CD4-positive, alpha-beta T cell treated with Interleukin-10 for 1 hour (primary cell): ENCODE measurements around the gene PIAS1.
"Not testable (repeated sequence)": the region's sequence is repeated elsewhere in the genome, so short reads cannot be mapped to it uniquely, and the experiment has no call there.

Experiments used
- DNase-seq: peaks from one replicate; pipeline ENCODE4 v3.0.0-alpha.2; 2020

Gene PIAS1

DNA sequence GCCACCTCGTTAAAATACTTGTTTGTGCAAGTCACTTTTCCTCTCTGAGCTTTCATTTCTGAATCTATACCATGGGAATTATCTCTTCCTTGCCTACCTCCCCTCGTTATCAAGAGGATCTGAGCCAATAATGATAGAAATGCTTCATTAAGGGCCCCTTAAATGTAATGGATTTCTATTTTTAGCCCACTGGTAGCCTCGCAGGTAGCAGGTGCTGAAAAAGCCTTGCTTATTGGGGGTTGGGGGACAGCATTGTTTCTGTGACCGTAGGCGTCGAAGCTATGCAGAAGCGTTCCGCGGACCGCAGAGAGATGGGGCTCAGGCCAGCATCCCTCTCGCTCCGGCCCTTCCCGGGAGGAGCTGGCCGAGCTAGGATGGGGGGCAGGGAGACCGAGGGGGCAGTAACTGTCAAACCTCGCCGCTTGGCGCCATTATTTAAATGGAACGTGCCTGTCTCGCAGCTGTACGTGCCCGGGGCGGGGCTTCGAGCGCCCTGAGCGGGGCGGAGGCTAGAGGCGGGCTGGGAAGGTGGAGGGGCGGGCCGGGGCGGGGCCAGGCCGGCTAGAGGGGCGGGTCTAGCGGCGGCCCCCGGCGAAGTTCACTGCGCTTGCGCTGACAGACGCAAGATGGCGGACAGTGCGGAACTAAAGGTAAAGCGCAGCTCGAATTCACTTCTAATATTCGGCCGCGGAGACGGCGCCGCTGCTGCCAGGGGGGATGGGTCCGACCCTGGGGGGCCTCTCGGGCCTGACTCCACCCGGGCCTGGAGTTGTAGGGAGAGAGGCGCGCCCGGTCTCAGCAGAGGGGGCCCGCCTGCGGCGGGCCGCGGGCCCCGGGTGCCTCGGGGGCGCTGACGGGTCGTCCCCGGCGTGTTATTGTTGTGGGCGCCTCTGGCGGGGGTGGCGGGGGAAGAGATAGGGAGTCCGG lies at the start of gene PIAS1:
TSS of gene PIAS1 (plus strand) at position 615 of the 927 bp plus-strand sequence. CDS start at position 627, 12 bp downstream.
- peak; percentile 95 for DNase-seq

- DNase-seq, result not testable (repeated sequence)
Measured at GRCh38 chr15:68007642-68008041, 46.5 kb upstream of the PIAS1 start.

- no peak for DNase-seq
Measured at GRCh38 chr15:68010361-68011153, 43.6 kb upstream of the PIAS1 start.

DNA sequence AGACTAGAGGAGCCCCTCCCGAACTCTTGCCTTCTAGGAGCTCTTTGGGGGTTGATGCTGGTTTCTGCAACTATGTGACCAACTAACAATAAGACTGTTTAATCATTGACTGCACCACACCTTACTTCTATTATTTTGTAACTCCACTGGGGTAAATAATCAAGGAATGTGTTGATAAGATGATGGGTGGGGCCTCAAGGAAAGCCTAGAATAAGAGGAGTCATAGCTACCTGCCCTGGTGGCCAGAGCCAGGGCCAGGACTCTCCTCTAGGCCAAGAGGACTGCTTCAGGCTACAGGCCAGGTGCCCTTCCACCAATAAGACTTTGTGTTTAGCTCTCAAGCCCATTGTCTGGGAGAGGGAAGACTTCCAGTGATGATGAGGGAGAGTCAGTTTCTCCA lies 41.2 kb upstream of the PIAS1 start:
- no peak for DNase-seq

DNA sequence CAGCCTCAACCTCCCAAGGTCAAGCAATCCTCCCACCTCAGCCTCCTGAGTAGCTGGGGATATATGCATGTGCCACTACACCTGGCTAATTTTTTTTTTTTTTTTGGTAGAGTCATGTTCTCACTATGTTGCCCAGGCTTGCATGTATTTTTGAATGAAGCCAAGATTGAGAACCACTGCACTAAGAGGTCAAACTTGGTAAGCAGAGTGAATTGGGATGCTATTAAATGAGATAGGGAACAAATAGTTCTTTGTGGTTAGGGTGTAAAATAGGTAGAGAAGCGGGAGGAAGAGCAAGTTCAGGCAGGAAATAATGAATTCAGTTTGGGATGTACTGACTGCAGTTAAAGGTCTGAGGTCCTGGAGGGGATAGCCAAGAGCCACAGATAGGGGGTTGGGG lies 39.9 kb upstream of the PIAS1 start:
- no peak for DNase-seq

- DNase-seq, result no peak
Measured at GRCh38 chr15:68015244-68015643, 38.9 kb upstream of the PIAS1 start.

DNA sequence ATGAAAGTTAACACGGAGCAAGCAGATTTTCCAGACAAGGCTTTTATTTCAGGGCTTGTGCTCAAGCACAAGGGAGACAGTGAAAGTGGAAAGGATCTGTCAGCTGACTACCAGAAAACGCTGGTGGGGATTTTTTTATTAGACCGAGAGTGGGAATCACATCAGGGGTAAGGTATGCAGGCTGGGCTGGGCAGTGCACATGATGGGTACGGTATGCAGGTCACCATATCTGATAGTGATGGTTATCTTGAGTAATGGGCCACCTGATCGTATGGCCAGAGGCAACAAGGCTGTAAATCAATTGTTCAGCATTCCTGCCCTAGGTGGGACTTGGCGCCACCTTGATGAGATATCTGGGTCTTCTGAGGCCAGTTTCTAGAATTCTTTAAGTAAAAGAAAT lies 36.9 kb upstream of the PIAS1 start:
- no peak for DNase-seq

GRCh38 chr15:68018797-68019444 lies 35.2 kb upstream of the PIAS1 start:
- DNase-seq, result no peak

DNA sequence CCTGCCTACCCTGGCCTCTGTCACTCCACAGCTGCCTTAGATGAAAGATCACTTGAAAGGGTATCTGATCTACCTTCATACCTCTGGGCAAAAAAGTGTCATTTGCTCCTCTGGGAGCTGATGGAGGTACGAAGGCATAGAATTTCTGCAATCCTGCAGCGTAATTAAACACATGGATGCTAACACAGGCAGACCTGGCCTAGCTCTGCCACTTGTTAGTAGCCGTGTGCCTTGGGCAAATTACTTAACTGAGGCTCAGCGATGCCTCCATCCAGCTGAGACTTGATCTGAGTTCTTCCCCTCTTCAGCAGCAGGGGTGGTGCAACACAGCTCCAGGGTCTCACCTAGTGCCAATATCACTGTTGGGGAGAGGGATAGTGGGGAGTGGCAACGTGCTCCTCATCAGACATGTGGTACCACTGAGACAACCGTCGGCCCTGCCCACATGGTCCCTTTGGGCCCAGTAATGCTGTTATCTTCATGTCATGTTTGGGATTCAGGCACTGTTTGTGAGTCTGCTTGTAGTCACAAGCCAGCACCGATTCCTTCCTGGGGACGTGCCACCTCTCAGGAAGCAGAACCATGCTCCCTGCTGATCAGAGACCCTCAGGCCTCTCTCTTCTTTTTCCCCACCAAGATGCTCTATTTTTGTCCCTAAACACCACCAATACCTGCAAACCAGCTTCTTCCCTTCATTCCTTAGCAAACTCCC lies 34.1 kb upstream of the PIAS1 start:
- no peak for DNase-seq

- no peak for DNase-seq
Measured at GRCh38 chr15:68020685-68021084, 33.4 kb upstream of the PIAS1 start.

DNA sequence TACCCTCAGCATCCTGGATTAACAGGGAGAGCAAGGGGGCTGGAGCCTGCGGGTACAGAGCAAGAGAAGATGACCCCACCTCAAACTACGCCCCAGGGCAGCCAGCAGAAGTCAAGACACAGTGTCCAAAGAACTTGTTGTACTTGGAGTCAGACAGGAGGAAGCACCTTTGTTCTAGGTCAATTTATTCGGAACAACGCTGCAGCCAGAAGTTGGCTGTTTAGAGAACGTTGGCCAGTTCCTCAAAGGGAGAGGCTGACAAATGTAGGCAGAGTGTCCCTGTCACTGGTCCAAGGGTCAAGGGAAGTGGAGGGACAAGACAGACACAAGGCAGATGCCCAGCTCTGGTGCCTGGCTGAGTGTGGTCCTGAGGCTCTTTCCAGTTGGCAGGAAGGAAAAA lies 32.1 kb upstream of the PIAS1 start:
- DNase-seq, result no peak

- no peak for DNase-seq
Measured at GRCh38 chr15:68023307-68024101, 30.6 kb upstream of the PIAS1 start.

DNA sequence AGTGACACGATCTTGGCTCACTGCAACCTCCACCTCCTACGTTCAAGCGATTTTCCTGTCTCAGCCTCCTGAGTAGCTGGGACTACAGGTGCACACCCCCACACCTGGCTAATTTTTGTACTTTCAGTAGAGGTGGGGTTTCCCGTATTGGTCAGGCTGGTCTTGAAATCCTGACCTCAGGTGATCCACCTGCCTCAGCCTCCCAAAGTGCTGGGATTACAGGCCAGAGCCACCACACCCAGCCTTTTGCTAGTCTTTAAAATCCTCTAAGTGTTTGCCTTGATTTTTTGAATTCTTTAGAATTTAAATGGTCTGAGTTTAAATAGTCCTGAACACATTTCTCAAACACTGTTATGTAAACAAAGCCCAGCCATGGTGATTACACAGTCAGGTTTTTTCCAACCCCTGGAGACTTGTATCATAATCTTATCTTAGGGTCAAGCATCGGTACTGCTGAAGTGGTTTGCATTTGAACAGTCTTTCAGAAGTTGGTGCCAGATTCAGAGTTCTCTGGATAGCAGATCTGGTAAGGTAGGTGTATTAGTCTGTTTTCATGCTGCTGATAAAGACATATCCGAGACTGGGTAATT lies 28.2 kb upstream of the PIAS1 start:
- DNase-seq, result no peak

DNA sequence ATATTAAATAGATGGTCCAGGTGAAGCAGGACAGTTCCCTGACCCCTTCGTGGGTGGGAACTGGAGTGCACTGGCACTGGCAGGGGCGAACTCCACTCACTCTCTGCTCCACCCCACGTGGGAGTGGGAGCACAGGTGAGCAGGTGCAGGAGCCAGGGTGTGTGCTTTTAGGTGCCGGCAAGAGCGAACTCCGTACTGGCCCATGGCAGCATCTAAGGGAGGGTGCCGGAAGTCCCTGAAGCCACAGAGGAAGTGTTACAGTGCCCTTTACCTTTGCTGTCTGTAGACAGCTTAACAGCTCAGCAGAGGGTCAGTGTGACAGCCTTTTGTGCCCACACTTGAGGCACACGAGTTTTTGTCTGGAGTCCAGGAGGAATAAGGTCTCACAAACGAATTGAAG lies 26.7 kb upstream of the PIAS1 start:
- DNase-seq, result no peak

- no peak for DNase-seq
Measured at GRCh38 chr15:68028137-68028887, 25.8 kb upstream of the PIAS1 start.

DNA sequence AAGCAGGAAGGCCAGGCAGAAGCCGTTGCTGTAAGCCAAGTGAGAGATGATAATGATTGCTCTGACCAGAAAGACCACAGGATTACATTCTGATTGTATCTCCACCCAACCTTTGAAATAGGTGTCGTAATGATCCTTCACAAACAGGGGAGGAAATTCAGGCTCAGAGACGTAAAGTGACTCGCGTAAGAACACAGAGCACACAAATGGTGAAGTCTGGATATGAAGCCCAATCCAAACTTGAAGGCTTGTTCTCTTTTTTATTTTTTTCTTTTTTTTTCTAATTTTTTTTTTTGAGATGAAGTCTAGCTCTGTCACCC lies 25.3 kb upstream of the PIAS1 start:
- no peak for DNase-seq

DNA sequence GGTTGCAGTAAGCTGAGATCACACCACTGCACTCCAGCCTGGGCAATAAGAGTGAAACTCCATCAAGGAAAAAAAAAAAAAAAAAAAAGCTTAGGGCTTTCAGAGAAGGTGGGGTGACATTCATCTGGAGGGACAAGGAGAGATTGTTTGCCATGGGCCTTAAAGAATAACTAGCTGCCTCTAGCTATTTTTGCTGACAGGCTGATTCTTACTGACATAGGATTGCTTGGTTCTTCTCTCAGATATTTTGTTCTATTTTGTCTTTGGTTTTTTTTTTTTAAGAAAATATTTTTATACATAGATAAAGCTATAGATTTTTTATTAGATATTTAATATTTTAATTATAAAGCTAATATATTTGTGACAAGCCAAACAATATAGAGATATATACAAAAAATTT lies 24.2 kb upstream of the PIAS1 start:
- no peak for DNase-seq

- DNase-seq, result no peak
Measured at GRCh38 chr15:68031404-68031803, 22.7 kb upstream of the PIAS1 start.

DNA sequence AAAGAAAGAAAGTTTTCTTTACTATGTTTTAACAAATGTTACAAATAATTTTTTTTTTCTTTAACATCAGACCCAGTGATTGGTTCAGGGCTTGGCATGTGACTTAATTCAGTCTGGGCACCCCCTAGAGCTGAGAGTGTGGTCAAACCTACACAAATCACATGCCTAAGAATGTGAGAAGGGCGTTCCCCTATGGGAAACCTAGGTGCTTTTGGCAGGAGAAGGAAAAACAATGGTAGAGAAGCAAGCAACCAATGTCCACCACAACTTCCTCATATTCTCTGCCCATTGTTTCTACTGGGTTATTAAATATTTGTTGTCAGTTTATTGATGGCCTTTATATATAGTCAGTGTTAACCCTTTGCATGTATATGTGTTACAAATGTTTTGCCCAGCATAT lies 21.4 kb upstream of the PIAS1 start:
- DNase-seq, result no peak

- no peak for DNase-seq
Measured at GRCh38 chr15:68034081-68034480, 20.0 kb upstream of the PIAS1 start.

DNA sequence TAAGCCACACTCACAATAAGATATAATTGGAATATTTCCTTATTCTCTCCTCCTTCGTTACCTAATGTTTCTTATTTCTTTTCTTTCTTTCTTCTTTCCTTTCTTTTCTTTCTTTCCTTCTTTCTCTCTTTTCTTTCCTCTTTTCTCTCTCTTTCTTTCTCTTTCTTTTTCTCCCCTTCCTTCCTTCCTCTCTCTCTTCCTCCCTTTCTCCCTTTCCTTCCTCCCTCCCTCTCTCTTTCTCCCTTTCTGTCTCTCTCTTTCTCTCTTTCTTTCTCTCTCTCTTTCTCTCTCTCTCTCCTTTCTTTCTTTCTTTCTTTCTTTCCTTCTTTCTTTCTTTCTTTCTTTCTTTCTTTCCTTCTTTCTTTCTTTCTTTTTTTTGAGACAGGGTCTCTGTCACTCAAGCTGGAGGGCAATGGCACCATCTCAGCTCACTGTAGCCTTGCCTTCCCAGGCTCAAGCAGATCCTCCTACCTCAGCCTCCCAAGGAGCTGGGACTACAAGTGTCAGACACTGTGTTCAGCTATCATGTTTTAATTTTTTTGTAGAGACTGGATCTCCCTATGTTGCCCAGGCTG lies 19.3 kb upstream of the PIAS1 start:
- no peak for DNase-seq
